Inferior parietal cortex (tissue), 1 donor: Measurements from ENCODE around the gene GNAS.

Experiments used
- DNase-seq: peaks from one replicate; pipeline ENCODE4 v3.0.0-alpha.2; 2016; ENCODE audit errors: extremely low spot score

The GNAS gene

GRCh38 chr20:58853976-58854637, 1.6 kb downstream of the GNAS start:
- DNase-seq = no peak

DNA sequence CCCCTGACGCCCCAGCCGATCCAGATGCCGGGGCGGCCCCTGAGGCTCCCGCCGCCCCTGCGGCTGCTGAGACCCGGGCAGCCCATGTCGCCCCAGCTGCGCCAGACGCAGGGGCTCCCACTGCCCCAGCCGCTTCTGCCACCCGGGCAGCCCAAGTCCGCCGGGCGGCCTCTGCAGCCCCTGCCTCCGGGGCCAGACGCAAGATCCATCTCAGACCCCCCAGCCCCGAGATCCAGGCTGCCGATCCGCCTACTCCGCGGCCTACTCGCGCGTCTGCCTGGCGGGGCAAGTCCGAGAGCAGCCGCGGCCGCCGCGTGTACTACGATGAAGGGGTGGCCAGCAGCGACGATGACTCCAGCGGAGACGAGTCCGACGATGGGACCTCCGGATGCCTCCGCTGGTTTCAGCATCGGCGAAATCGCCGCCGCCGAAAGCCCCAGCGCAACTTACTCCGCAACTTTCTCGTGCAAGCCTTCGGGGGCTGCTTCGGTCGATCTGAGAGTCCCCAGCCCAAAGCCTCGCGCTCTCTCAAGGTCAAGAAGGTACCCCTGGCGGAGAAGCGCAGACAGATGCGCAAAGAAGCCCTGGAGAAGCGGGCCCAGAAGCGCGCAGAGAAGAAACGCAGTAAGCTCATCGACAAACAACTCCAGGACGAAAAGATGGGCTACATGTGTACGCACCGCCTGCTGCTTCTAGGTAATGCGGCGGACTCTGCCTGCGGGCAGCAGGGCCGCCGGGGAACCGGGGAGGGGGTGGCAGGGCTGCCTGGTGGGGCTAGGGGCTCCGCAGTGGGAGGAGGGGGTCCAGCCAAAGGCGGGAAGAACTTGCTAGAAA, 2.3 kb downstream of the GNAS start:
- no peak for DNase-seq

DNA sequence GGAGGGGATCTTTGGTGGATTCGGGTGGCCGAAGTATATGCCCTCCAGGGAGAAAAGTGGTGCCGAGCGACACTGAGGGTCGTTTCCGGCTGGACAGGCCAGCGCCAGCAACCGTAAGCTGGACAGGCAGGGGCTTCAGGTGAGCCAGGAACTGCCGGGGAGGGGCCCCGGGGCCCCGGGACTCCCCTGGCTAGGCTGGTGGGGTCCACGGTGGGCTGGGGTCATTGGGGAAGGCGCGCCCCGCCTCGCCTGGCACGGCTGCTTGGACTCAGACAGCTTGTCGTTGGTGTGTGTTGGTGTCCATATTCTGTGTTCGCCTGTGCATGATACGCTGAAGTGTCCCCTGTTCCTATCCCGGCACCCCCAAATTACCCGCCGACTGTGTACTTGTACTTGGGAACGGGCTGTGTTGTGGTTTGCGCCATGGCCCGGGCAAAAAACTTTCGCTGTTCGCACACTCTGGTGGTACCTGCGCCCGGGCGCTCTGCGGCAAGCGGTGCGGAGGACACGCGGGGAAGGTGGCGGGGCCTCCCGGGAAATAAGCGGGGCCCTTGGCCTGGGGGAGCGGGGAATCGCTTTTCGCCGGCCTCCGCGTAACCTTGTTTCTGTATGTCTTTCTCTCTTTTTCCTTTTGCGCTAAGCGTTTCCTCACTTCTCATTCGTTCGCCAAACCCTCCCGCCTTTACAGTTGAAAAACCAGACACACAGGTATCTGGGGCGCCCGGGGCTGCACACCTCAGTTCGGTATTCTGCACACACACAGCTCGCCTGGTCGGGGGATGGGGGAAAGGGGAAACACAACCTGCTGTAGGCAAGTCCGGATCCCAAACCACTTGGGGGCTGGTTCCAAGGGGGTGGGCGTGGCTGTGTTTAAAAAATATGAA, 3.2 kb downstream of the GNAS start:
- DNase-seq = no peak

DNA sequence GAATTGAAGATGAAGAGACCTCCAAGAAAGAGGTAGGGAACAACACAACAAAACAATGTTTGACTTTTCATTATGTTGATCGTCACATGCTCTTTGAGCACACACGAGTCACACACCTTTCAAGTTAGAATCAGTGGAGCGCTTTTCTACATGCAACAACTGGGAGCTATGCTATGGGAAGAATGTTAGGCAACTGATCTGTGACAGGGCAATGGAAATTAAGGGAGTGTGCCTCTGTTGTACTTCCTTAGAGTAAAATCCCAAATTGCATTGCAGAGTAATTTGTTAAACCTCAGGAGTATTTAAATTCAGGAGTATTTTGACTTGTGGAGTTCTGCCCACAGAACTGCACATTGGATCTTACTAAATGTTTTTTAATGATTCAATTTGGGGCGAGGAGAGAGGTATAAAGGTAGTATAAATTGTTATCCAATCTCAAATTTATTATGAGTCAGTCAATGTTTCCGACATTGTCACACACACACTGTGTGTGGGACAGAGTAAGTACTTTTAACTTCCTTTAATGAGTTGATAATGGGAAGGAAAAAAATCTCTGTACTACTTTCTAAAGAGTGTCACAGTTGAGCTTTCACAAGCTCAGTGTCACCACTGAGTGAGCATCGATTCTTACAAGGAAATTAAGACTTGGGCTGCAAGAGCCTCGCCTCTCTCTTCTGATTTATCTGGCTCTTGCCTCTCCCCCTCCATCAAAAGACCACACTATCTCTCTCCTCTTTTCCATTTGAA, 10.7 kb downstream of the GNAS start:
- no peak for DNase-seq

DNA sequence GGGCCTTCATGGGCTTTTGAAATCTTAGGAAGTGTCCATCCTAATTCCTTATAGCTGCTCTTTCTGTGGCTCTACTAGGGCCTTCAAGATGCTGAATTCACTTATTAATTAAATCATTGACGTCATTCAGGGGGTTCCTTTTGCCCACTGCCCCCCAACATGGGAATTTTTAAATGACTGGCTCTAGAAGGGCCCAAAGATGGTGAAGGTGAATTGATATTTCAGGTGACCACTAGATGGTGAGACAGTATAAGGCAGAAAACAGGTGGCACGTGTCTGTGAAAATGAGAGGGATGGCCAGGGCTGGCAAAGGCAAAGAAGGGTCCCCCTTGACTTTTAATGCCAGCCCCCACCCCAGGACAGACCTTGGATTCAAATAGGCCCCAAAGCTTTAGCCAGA, 11.8 kb downstream of the GNAS start:
- DNase-seq = no peak

DNA sequence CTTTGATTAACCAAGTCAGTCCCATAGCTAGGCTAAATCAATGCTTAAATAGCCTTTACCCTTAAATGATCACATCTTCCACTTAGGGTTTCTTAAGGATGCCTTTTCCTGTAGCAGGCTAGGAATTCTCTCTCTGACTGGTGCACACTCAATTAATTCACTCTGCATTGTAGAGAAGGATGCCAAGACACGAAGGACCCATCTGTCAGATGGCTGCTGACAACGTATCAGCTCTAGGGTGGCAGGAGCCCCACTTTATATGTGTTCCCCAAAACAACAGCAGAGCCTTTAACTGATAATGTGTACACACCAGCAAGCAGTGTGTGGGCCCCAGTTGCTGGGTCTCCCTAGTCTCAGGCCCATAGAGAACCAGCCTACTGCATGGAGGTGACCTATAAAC, 13.3 kb downstream of the GNAS start:
- no peak for DNase-seq

DNA sequence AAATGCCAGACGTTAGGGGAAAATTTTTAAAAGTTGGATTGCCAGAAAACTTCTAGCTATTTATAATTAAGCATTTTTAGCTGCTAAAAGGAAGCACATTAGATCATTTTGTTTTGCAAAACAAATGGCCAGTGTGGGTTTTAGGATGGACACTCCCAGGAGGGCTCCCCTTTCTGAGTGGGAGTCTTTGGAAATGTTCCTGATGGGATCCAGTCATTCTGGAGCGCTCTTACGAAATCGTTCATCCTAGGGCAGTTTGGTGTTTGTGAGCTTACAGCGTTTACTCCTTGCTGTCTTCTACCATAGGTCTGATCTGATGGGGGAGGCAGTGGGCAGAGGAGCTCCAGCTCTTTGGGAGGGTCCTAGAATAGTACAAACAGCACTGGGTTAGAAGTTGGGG, 14.7 kb downstream of the GNAS start:
- no peak for DNase-seq

GRCh38 chr20:58868795-58869194, 16.3 kb downstream of the GNAS start:
- DNase-seq = peak; percentile 51

DNA sequence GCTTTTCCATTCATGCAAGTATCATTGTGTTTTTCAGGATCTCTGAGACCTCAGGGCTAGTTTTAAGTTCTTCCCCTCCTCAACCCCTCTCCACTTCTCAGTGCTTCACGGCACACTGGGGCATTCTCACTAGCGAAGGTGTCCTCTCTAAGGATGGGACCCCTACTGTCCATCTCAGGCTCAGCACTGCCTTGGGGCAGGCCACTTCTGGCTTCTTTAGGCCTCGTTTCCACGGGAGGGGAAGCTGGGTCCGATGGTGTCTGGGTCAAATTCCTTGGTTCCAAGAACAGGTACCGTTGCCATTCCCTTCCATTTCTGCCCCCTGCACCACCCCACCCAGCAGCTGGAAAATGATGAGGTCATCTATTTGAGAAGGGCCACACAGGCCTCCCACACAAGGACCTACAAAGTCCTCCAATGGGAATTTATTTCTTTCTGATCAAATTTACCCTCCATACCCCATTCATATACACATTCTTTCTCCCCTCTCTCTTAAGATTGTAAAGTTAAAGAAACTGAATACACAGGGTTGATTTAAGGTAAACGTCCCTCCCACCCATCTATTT, 17.2 kb downstream of the GNAS start:
- no peak for DNase-seq

- DNase-seq = peak; percentile 80
Observed at GRCh38 chr20:58870293-58871014, 17.9 kb downstream of the GNAS start.

GRCh38 chr20:58871533-58872102, 19.1 kb downstream of the GNAS start:
- DNase-seq = no peak

DNA sequence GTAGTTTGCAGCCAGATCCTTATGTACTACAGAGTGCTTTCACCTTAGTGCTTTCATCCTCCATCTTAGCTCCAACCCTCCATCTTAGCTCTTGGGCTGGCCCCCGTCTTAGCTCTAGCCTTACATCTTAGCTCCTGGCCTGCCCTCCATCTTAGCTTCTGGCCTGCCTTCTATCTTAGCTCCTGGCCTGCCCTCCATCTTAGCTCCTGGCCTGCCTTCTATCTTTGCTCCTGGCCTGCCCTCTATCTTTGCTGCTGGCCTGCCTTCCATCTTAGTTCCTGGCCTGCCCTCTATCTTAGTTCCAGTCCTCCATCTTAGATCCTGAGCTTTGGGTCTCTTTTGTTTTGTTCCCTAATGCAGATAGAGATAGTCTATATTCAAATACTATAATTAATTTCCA, 22.0 kb downstream of the GNAS start:
- no peak for DNase-seq

- no peak for DNase-seq
Observed at GRCh38 chr20:58875111-58875510, 22.6 kb downstream of the GNAS start.

DNA sequence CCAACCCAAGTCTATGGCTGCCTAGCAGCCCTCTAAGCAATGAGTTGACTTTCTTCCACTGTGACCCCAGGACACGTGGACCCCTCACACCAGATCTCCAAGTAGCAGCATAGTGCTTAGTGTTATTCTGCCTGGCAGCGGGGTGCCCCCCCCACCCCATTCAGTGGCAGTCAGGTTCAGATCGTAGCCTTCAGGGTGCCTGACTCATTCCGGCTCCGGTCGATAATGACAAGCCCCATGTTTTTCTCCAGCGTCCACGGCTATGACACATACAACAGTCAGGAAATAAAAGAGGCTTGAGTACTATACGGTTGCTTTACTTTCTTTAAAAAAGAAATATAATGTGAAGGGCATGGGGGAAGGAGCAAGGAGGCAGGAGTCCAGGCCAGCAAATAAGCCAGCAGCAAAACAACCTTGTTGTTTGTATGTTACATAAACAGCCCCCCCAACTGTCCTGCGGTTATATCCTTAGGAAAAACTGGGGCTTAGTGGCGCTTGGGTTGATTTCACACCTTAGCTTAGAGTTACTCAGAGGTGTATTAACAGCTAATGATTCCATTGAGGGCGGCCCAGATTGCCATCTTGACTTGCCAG, 23.1 kb downstream of the GNAS start:
- no peak for DNase-seq

GRCh38 chr20:58876437-58876836, 23.9 kb downstream of the GNAS start:
- DNase-seq = no peak

DNA sequence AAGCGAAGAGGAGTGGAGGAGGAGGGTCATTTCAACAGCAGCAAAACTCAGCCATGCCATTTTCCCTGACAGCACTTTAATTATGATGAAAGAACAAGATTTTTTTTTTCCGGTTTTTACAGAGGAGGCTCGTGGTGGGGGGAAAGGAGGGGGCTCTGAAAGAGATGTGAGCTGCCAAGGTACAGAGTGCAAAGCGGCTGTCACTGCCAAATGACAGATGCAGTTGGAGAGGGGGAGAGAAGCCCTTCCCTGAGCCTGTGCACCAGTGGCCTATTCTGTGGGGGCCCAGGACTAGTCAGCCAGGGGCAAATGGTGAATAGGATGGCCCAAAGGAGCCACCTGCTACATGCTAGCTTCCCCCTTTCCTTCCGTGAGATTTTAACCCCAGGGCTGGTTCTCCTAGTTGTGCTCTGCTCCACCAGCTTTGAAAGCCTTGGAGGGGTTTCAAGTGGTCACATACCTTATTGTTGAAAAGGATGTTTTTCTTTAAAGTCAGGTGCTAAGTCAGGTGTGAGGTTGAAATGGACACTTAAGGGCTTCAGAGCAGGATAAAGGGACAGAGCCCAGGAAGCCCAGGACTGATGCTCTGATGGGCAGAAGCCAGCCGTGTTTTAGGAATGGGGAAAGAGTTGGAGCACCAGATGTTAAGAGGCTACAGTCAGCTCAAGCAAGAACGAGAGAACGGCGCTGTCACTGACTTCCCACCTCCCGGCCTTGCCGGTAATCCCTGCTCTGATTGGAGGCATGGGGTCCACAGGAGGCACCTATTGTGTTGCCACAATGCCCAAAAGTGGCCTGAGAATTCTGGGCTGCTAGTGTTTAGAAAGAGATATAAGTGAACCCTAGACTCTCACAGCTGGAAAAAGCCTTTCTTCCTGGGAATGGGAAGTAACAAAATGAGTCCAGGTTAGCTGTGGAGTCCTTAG, 24.8 kb downstream of the GNAS start:
- no peak for DNase-seq

- no peak for DNase-seq
Observed at GRCh38 chr20:58877976-58878360, 25.5 kb downstream of the GNAS start.

DNA sequence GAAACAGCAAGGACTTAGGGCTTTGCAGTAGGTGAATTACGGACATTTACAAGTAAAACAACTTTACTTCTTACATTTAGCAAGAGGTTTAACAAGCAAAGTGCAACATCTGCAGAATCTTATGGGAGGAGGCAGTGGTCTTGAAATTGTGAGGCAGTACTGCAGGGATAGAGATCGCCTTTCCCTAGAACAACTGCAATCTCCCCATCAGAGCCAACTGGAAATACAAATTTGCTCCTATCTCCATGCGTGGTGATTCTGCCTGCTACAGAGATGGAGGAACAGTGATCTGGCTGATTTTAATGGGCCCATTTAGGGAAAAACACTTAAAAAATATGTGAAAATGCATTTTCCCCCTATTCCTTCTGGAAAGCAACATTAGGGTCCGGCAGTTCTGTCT, 25.9 kb downstream of the GNAS start:
- DNase-seq = no peak

DNA sequence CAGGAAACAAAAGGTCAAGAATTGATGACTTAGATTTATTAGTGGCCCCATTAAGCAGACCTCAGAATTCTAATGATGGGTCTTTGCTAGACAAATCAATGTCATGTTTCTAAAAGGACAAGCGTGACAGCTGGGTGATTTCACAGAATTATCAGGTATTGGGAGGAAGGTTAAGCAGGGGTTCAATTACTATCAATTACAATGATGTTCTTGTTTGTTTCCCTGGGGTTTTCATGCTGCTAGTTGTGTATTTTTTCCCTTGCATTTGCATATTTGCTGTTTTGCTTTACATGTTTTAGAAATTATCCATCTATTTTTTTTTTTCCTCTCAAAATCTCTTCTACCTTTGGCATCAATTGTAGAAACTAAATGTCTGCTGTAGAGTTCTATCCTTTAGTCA, 27.9 kb downstream of the GNAS start:
- no peak for DNase-seq
